Measurements from ENCODE around the gene MAPRE3. TPM values are rescaled to one million over a fixed set of nuclear protein-coding genes. Genes with fewer than 3 reads are reported as not detected.
"Not testable (repeated sequence)": the region's sequence is repeated elsewhere in the genome, so short reads cannot be mapped to it uniquely, and the experiment has no call there.

MAPRE3 gene
- polyA plus RNA-seq (ENCODE audit: insufficient read length in 10 of 10): 10 to 100 TPM; 17.1 to 41.5 (median 25.0) TPM
- long read RNA-seq, donor 1, transcript MAPRE3-201 (7 exons, 1,892 nt): major isoform, 6 of 13 reads
- long read RNA-seq, donor 1, partial matches to known transcripts: 5 of 13 reads
- long read RNA-seq, donor 1, other reads (novel, unspliced or antisense): 0 of 13 reads
- long read RNA-seq, donor 2, partial matches to known transcripts: 0 of 5 reads
- long read RNA-seq, donor 2, other reads (novel, unspliced or antisense): 0 of 5 reads
- long read RNA-seq, donor 3: 0 reads
- long read RNA-seq, donor 4, partial matches to known transcripts: 0 of 6 reads
- long read RNA-seq, donor 4, other reads (novel, unspliced or antisense): 0 of 6 reads
- long read RNA-seq, donor 5, partial matches to known transcripts: 30 of 36 reads
- long read RNA-seq, donor 5, other reads (novel, unspliced or antisense): 0 of 36 reads
- long read RNA-seq, donor 6, transcript MAPRE3-201 (7 exons, 1,892 nt): major isoform, 6 of 10 reads
- long read RNA-seq, donor 6, partial matches to known transcripts: 0 of 10 reads
- long read RNA-seq, donor 6, other reads (novel, unspliced or antisense): 0 of 10 reads
- long read RNA-seq, donor 7, transcript MAPRE3-201 (7 exons, 1,892 nt): major isoform, 8 of 9 reads
- long read RNA-seq, donor 7, partial matches to known transcripts: 0 of 9 reads
- long read RNA-seq, donor 7, other reads (novel, unspliced or antisense): 0 of 9 reads
- long read RNA-seq, donor 8, partial matches to known transcripts: 0 of 4 reads
- long read RNA-seq, donor 8, other reads (novel, unspliced or antisense): 0 of 4 reads
- long read RNA-seq, donor 9, partial matches to known transcripts: 0 of 1 reads
- long read RNA-seq, donor 9, other reads (novel, unspliced or antisense): 0 of 1 reads

- peak; percentile 53 to 92 (median 79) for DNase-seq
These were observed at the start of gene MAPRE3 for GRCh38 chr2:26970244-26970927. Gene MAPRE3 (plus strand): TSS chr2:26970637. CDS start chr2:27022219, 51,582 bp downstream.

GRCh38 chr2:26921323-26921722 lies 49.1 kb upstream of the MAPRE3 start:
- no peak for DNase-seq

- DNase-seq: peak in 2 of 3 donors; percentile 27 to 50
These were observed 47.8 kb upstream of the MAPRE3 start for GRCh38 chr2:26922405-26923188.

- not testable (repeated sequence) for DNase-seq
These were observed 47.3 kb upstream of the MAPRE3 start for GRCh38 chr2:26923189-26923466.

- DNase-seq: no peak
These were observed 45.7 kb upstream of the MAPRE3 start for GRCh38 chr2:26924731-26925099.

GRCh38 chr2:26925100-26925791 lies 45.2 kb upstream of the MAPRE3 start:
- DNase-seq: no peak

GRCh38 chr2:26927221-26927620 lies 43.2 kb upstream of the MAPRE3 start:
- no peak for DNase-seq

GRCh38 chr2:26932974-26933373 lies 37.5 kb upstream of the MAPRE3 start:
- no peak for DNase-seq

- no peak for DNase-seq
These were observed 36.8 kb upstream of the MAPRE3 start for GRCh38 chr2:26933431-26934334.

GRCh38 chr2:26934335-26934724 lies 36.1 kb upstream of the MAPRE3 start:
- no peak for DNase-seq

- DNase-seq: no peak
These were observed 35.5 kb upstream of the MAPRE3 start for GRCh38 chr2:26934985-26935384.

- DNase-seq: no peak
These were observed 33.6 kb upstream of the MAPRE3 start for GRCh38 chr2:26936855-26937254.

- DNase-seq: no peak
These were observed 31.9 kb upstream of the MAPRE3 start for GRCh38 chr2:26938399-26939118.

GRCh38 chr2:26940001-26940400 lies 30.4 kb upstream of the MAPRE3 start:
- no peak for DNase-seq

- no peak for DNase-seq
These were observed 29.0 kb upstream of the MAPRE3 start for GRCh38 chr2:26941486-26941885.

GRCh38 chr2:26942543-26943295 lies 27.7 kb upstream of the MAPRE3 start:
- DNase-seq: peak; percentile 24 to 67 (median 62)

- DNase-seq: no peak
These were observed 24.3 kb upstream of the MAPRE3 start for GRCh38 chr2:26945991-26946750.
